PC-3 (cell line): ENCODE measurements around the gene RIOX2.
A peak's percentile ranks its signal among the peaks of the same experiment; 100 is the strongest.

ENCODE experiments used
- CTCF ChIP-seq: fragments of 300-600 bp; sonication (generic); conservative IDR thresholded peaks from 2 replicates; pipeline ENCODE4 v1.5.1; 2017; ENCODE audit warnings: antibody characterized with exemption, low read depth, mild to moderate bottlenecking, low read length
- EZH2 ChIP-seq: fragments of 300-600 bp; sonication (generic); IDR thresholded peaks from one replicate; pipeline ENCODE4 v1.6.1; 2017; ENCODE audit warnings: antibody characterized with exemption, mild to moderate bottlenecking, low read length; ENCODE audit not compliant: unreplicated experiment
- EZH2phosphoT487 ChIP-seq: fragments of 300-600 bp; sonication (generic); IDR thresholded peaks from 2 replicates; pipeline ENCODE4 v1.6.1; 2018; ENCODE audit warnings: mild to moderate bottlenecking, antibody characterized with exemption, low read length, borderline replicate concordance

DNA sequence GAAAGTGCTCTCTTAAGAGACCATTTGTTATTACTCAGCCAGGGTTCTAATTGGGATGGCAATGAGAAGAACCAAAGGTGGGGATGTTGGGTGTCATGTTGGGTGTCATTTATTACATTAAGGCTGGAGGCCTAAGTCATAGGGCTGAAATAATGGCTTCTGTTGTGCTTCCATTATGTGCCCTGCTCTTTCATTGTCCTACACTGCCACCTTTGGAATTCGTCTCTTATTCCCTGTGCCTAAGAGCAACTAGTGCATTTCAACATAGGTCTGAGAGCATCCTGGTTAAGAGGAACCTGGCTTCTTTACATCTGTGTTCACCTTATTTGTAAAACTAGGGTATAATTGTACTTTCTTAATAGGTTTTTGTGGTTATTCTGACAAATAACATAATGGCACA lies 32.2 kb downstream of the RIOX2 start:
- TF ChIP-seq CTCF (peak; percentile 37; the same call in 1 of the 2 replicates), EZH2 (no peak), EZH2phosphoT487 (no peak)
